ENCODE measurements around the gene UST.
"Not testable (repeated sequence)": the region's sequence is repeated elsewhere in the genome, so short reads cannot be mapped to it uniquely, and the experiment has no call there.

Gene UST

DNA sequence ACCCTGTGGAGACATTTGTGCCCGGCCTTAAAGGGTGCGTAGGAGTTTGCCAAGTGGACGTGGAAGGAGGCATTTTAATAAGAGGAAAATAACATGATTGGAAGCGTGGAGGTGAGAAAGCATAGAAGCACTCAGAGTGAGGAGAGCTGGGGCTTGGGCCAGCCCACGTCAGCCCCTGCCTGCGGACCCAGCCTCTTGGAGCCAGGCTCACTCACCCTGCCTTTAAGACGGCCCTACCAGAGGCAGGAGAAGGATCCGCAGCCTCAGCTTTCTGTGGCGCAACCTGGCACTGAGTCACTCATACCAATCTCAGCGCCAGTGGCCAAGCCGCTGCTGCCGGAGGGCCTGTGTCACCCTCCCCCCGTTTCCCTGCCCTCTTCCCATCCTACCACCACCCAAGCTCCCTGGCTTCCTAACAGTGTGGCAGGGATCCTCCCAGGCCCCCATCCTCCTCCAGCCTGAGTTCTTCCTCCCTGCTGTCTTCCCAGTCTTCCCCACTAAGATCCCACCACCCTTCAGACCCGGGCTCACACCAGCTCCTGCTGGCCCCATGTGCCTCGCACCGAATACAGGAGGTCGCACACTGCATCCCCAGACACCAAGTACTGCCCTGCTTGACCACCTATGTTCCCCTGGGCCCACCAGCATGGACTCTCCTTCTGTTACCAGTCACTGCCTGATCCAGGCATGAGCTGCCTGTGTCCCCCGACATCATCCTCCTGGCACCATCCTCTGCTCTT is 285.2 kb downstream of the UST start:
- H3K9me3 Mint-ChIP-seq: no peaks in the 10 kb centered on the region
- no peaks in the 10 kb centered on the region for H3K27me3 Mint-ChIP-seq
- peaks cover 13 to 21% of the 10 kb centered on the region in 2 donors for H3K4me1 Mint-ChIP-seq (ENCODE audit: low read depth in 2 of 2)
- peak overlapping the region; percentile 62 to 63 for H3K4me3 Mint-ChIP-seq
- peak overlapping the region; percentile 80 to 89 for H3K27ac Mint-ChIP-seq
- DNase-seq (no peak), ATAC-seq (replicated peaks) (peak; percentile 51)
- H3K36me3 Mint-ChIP-seq (ENCODE audit: insufficient read depth): peaks cover 7% of the 10 kb centered on the region

DNA sequence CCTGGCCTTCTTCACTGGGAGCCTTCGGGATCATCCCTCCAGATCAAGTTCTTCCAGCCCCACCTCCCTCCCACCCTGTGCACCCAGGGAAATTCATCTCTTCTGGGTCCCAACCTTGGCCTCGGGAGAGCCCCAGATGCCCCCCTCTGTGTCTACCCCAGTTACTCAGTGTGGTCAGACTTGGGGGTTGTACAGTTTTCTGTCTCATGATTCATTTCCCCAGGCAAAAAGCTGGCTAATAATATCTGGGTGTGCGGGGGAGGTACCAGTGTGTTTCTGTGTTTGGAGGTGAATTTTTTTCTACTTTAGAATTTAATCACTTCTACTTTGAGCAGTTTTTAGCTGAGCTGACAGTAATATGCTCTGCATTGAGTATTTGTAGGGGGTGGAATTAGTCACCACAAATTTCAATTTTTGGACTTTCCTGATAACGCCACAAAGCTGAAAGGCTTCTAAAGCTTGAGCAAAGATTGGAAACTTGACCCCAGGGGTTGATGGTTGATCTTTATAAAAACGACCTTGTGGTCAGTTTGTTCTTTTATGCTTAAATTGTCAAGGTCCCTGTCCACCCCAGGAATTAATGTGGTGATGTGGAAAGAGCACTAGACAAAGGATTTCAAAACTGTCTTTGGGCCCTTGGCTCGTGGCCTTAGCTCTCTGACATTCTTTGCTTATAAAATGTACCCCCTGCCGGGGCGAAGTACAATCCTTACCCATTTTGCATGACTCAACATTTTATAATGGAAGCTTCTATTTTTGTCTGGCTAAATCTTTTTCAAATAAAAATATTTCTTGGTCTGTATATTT is 286.0 kb downstream of the UST start:
- ATAC-seq (replicated peaks): peak; percentile 71
- Mint-ChIP-seq H3K27ac (peak overlapping the region; percentile 80 to 89), H3K36me3 (ENCODE audit: insufficient read depth) (peaks cover 10% of the 10 kb centered on the region), H3K4me1 (ENCODE audit: low read depth in 2 of 2) (peaks cover 13 to 21% of the 10 kb centered on the region in 2 donors), H3K27me3 (no peaks in the 10 kb centered on the region), H3K9me3 (no peaks in the 10 kb centered on the region), H3K4me3 (peak overlapping the region; percentile 62 to 63)
- no peak for DNase-seq

DNA sequence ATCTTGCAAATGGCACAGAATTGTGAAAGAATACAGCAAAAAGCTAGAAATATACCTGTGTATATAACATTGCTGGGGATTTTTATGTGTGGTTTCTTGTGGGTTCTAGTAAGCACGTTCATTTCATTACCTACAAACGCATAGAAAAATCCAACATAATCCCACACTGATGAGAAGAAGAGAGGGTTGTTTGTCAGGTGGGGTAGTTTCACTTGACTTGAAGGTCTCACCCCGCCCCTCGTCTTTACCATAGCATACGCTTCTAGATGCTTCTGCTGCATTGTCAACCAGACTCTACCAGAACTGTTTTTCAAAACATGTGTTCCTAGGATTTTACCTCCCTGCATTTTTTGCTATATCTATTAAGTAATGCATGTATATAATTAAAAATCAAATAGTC is 286.6 kb downstream of the UST start:
- Mint-ChIP-seq H3K4me3 (no peak overlapping the region), H3K9me3 (no peaks in the 10 kb centered on the region), H3K4me1 (ENCODE audit: low read depth in 2 of 2) (peaks cover 13 to 21% of the 10 kb centered on the region in 2 donors), H3K27ac (no peak overlapping the region), H3K27me3 (no peaks in the 10 kb centered on the region), H3K36me3 (ENCODE audit: insufficient read depth) (peaks cover 10% of the 10 kb centered on the region)
- ATAC-seq (replicated peaks) (no peak), DNase-seq (no peak)

DNA sequence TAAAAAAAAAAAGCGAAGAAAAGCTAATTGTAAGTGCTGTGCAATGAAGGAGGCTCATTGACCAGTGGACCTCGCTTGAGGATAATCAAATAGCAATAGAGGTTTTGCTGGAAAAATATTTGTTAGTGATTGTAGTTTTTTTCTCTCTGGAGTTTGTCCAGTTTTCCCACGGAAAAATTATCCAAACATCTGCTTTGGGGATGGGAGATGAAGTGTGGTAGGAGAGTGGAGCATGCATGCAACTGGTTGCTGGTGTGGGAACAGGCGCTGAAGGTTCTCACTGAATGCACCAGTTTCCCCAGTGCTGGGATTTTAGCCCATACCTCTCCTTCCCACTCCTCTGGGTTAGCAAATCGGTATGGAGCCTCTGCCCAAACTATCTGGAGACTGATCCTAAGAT is 288.9 kb downstream of the UST start:
- Mint-ChIP-seq H3K4me1 (ENCODE audit: low read depth in 2 of 2) (peaks cover 10 to 14% of the 10 kb centered on the region in 2 donors), H3K27ac (no peak overlapping the region), H3K27me3 (no peaks in the 10 kb centered on the region), H3K4me3 (no peak overlapping the region), H3K9me3 (no peaks in the 10 kb centered on the region), H3K36me3 (ENCODE audit: insufficient read depth) (peaks cover 11% of the 10 kb centered on the region)
- ATAC-seq (replicated peaks) (no peak), DNase-seq (no peak)

DNA sequence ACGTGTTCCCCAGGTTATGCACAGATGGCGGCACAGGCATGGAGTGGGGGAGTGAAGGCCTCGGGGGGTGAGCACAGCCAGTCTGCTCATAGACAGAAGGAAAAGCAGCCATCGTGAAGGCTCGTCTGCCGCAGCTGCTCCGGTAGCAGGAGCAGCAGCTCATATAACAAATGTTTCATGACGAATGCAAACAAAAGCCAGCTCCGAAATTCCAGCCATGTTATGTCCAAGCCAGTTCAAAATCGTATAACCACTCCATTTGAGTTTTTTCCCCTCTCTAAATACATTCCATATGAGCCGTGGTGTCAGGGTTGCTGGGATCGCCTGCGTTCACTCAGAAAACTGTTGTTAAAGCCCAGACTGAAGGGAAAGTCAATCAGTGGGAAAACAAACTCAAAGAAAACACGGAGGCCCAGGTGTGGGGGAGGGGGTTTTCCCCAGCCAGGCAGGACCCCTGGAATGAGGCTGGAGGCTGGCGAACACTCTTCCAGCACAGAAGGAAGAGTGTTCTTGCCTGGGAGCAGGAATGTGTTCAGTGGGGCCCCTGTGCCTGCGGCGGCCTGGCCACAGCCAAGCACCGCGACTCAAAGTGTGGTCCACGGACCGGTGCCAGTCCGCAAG is 290.3 kb downstream of the UST start:
- DNase-seq: no peak
- Mint-ChIP-seq H3K4me3 (no peak overlapping the region), H3K36me3 (ENCODE audit: insufficient read depth) (peaks cover 13% of the 10 kb centered on the region), H3K9me3 (no peaks in the 10 kb centered on the region), H3K4me1 (ENCODE audit: low read depth in 2 of 2) (peaks cover 4% of the 10 kb centered on the region in 2 donors), H3K27ac (no peak overlapping the region), H3K27me3 (no peaks in the 10 kb centered on the region)
- no peak for ATAC-seq (replicated peaks)

DNA sequence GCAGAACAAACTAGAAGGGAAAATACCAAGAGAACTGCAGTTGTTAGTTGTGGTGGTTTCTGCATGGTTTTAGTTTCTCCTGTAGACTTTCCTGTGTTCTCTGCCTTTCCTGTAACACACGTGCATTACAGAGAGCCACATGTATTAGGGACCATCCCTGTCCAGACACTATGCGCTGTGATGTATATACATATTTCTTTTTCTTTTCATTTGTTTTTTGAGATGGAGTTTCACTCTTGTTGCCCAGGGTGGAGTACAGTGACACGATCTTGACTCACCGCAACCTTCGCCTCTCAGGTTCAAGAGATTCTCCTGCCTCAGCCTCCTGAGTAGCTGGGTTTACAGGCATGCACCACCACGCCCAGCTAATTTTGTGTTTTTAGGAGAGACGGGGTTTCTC is 292.2 kb downstream of the UST start:
- H3K27me3 Mint-ChIP-seq; H3K4me1 Mint-ChIP-seq (ENCODE audit: low read depth in 2 of 2); H3K36me3 Mint-ChIP-seq (ENCODE audit: insufficient read depth); H3K4me3 Mint-ChIP-seq; ATAC-seq (replicated peaks); H3K9me3 Mint-ChIP-seq; H3K27ac Mint-ChIP-seq; DNase-seq: not testable (repeated sequence)

DNA sequence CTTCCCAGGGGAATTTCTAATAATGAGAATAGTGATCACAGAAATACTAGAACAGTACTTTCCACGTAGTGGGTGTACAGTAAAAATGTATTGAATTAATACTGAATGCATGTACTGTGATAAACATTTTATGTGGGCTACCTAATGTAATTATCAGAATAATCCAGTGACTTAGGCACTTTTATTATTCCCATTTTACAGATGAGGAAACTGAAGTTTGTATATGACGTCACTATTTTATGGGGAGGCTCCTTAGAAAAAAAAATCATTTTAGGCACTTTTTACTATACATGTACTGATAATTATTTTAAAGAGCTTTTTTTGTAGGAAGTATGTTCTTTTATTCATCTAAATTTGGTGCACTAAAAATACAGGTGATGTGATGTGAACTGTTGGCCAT is 295.1 kb downstream of the UST start:
- Mint-ChIP-seq H3K36me3 (ENCODE audit: insufficient read depth) (peaks cover 9% of the 10 kb centered on the region), H3K27ac (no peak overlapping the region), H3K9me3 (no peaks in the 10 kb centered on the region), H3K27me3 (no peaks in the 10 kb centered on the region), H3K4me3 (no peak overlapping the region), H3K4me1 (ENCODE audit: low read depth in 2 of 2) (peaks cover 14% of the 10 kb centered on the region in 2 donors)
- ATAC-seq (replicated peaks) (no peak), DNase-seq (no peak)

DNA sequence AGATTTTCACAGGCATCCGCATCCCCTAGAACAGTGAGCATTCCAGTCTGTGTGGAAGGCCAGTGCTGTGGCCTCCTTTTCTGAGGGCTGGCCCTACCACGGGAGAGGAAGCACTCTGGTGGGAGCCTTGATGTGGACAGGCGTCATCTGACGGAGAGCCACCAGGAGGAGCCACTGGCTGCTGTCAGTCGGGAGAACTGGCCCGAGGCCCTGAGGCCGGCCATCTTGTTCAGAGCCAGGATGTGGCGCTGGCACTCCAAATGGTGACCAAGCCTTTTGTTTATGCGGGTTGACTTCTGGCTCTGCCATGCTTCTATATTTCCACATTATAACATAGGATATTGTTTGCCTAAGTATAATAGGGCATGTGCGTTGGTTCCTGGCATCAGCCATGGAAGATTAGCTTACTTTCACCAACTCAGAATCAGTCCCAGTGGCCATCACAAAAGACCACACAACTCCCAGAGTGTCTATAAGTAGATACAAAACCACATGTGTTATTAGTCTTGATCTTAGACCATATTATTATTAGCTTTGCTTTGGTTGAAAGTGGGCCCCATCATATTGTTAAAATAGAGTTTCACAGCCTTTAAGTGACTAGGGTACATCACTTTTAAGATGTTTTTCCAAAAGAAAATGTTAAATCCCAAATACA is 296.8 kb downstream of the UST start:
- H3K4me1 Mint-ChIP-seq (ENCODE audit: low read depth in 2 of 2): peaks cover 20 to 21% of the 10 kb centered on the region in 2 donors
- peaks cover 7% of the 10 kb centered on the region for H3K36me3 Mint-ChIP-seq (ENCODE audit: insufficient read depth)
- H3K27ac Mint-ChIP-seq: no peak overlapping the region
- DNase-seq (no peak), ATAC-seq (replicated peaks) (no peak)
- no peaks in the 10 kb centered on the region for H3K27me3 Mint-ChIP-seq
- no peak overlapping the region for H3K4me3 Mint-ChIP-seq
- H3K9me3 Mint-ChIP-seq: no peaks in the 10 kb centered on the region

DNA sequence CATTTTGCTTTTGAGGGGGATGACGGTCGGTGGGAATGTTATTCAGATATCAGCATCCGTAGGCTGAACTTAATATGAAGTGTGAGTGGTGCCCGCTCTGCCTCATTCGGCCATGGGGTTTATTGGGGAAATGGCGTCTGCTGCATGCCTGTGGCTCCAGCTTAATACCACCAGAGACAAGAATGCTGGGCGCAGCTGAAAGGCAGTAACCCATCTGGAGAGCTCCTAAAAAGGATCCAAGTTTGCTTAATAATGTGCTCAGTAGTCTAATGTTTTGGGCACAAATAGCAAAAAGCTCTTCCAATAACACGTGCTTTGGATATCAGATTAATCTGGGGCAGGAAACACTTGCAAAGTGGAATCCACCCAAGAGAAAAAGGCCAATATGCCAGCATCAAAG is 297.7 kb downstream of the UST start:
- H3K27me3 Mint-ChIP-seq: no peaks in the 10 kb centered on the region
- H3K4me3 Mint-ChIP-seq: no peak overlapping the region
- DNase-seq: no peak
- peaks cover 7% of the 10 kb centered on the region for H3K36me3 Mint-ChIP-seq (ENCODE audit: insufficient read depth)
- no peaks in the 10 kb centered on the region for H3K9me3 Mint-ChIP-seq
- H3K4me1 Mint-ChIP-seq (ENCODE audit: low read depth in 2 of 2): peaks cover 20 to 21% of the 10 kb centered on the region in 2 donors
- ATAC-seq (replicated peaks): no peak
- H3K27ac Mint-ChIP-seq: no peak overlapping the region

DNA sequence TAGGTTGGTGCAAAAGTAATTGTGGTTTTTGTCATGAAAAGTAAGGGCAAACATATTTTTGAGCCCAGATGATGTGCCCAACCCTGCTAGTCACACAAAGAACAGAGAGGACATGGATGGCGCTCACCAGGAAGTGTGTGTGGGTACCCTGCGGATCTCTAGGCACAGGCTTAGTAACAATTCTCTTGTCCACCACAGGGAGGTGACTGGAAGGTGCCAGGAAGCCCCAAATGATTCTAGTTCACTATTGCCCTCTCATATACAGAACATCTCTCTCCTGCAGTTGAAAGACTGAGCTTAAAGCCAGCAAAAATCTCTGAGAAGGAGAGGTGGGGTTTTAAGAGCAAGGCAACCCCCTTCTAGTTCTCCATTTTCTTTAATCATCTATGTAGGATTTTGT is 298.6 kb downstream of the UST start:
- H3K9me3 Mint-ChIP-seq: no peaks in the 10 kb centered on the region
- H3K27me3 Mint-ChIP-seq: no peaks in the 10 kb centered on the region
- ATAC-seq (replicated peaks) (peak; percentile 81), DNase-seq (no peak)
- peaks cover 3% of the 10 kb centered on the region for H3K36me3 Mint-ChIP-seq (ENCODE audit: insufficient read depth)
- no peak overlapping the region for H3K4me3 Mint-ChIP-seq
- H3K4me1 Mint-ChIP-seq (ENCODE audit: low read depth in 2 of 2): peaks cover 20 to 21% of the 10 kb centered on the region in 2 donors
- peak overlapping the region; percentile 16 to 29 for H3K27ac Mint-ChIP-seq

DNA sequence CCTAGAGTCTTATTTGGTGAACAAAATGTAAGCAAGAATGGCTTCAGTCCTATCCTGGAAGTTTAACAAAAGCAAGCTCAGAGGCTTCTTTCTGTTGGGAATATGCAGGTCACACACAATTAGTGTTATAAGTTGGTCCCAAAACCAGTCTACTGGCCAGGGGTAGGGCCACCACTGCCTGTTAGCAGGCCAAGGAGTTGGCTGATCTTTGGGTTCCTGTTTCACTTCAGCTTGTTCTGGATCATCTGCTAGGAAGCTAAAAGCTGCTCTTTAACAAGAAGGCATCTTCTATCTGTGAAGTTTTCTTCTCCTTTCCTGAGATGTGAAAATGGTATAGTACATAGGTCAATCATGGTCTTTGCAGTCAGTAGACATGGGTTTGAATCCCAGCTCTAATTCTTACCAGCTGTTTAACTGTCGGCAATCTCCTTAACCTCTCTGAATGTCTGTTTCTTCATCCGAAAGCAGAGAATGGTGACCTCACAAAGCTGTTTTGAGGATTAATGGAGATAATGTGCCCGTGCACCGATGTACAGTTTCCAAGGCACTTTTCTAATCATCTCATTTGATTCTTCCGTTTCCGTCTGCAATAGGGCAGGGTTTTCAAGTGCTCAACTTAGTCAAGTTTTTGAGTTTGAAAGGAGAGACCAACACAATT is 299.5 kb downstream of the UST start:
- Mint-ChIP-seq H3K9me3 (no peaks in the 10 kb centered on the region), H3K27me3 (no peaks in the 10 kb centered on the region), H3K27ac (peak overlapping the region; percentile 16 to 78), H3K36me3 (ENCODE audit: insufficient read depth) (peaks cover 3% of the 10 kb centered on the region), H3K4me3 (peak overlapping the region; percentile 53 to 67), H3K4me1 (ENCODE audit: low read depth in 2 of 2) (peaks cover 20 to 21% of the 10 kb centered on the region in 2 donors)
- DNase-seq (no peak), ATAC-seq (replicated peaks) (no peak)

DNA sequence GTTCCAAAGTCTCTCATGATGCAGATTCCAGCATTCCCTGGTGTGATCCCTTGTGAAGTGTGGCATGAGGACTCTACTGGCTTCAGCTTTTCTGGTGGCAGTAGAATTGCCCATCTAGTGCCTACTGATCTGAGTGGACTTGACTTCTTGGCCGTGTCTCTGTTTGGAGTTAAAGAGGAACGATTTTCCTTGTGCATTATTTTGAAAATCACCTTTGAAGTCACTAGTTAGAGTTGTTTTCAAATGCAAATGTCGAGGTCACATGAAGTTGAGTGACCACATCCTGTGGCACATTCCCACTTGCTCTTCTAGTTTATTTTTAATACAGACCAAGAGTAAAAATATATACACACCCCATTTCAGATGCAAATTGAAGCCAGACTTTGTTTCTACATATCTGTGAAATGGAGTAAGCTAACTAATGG is 300.0 kb downstream of the UST start:
- Mint-ChIP-seq H3K27ac (peak overlapping the region in 1 of 2 donors; percentile 78), H3K9me3 (no peaks in the 10 kb centered on the region), H3K27me3 (no peaks in the 10 kb centered on the region), H3K4me3 (peak overlapping the region; percentile 53 to 67), H3K4me1 (ENCODE audit: low read depth in 2 of 2) (peaks cover 20 to 21% of the 10 kb centered on the region in 2 donors), H3K36me3 (ENCODE audit: insufficient read depth) (peaks cover under 1% of the 10 kb centered on the region)
- peak; percentile 50 for ATAC-seq (replicated peaks)
- DNase-seq: no peak

DNA sequence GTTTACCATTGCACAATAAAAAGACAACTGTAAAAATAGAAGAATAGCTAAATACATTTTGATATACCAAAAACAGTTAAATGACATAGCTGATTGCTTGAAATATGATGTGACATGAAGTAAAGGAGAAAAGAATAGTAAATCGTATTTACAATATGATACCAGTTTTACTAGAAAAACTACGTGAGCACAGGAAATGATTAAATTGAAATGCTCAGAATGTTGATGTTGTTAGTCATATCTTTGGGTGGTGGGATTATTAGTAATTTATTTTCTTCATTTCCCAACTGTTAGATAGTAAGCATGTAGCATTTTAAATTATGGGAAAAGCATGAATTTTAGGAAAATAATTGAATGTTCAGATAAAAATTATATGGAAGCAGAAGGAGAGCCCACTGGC is 302.4 kb downstream of the UST start:
- H3K36me3 Mint-ChIP-seq (ENCODE audit: insufficient read depth): no peaks in the 10 kb centered on the region
- no peaks in the 10 kb centered on the region for H3K9me3 Mint-ChIP-seq
- H3K27ac Mint-ChIP-seq: no peak overlapping the region
- DNase-seq: no peak
- H3K4me3 Mint-ChIP-seq: no peak overlapping the region
- H3K27me3 Mint-ChIP-seq: no peaks in the 10 kb centered on the region
- no peak for ATAC-seq (replicated peaks)
- H3K4me1 Mint-ChIP-seq (ENCODE audit: low read depth in 2 of 2): peaks cover 27 to 30% of the 10 kb centered on the region in 2 donors

Data from effector memory CD8-positive, alpha-beta T cell (primary cell).